H7 (cell line): Measurements from ENCODE around the gene DNAJB9. TPM values are rescaled to one million over a fixed set of nuclear protein-coding genes. Genes with fewer than 3 reads are reported as not detected.
A peak's percentile ranks its signal among the peaks of the same experiment; 100 is the strongest.

ENCODE experiments used
- DNase-seq: peaks from one replicate; pipeline ENCODE4 v3.0.0; 2012
- H3K27me3 ChIP-seq: 2 replicates; pipeline ENCODE4 v1.6.0; 2011; ENCODE audit warnings: mild to moderate bottlenecking, low read length; ENCODE audit not compliant: control insufficient read depth, insufficient read depth
- H3K36me3 ChIP-seq: replicated peaks from 2 replicates; pipeline ENCODE4 v1.5.1; 2011; ENCODE audit warnings: low read length; ENCODE audit not compliant: control insufficient read depth, insufficient read depth
- H3K4me3 ChIP-seq: 2 replicates; pipeline ENCODE4 v1.5.1; 2011; ENCODE audit warnings: low read depth, mild to moderate bottlenecking, control low read depth, low read length, moderate library complexity; ENCODE audit not compliant: insufficient read depth
- total RNA-seq: library from RNA; depleted of rRNA; stranded (reverse); fragments of >200 nt; shearing (Covaris generic); gene quantifications from 2 replicates; pipeline ENCODE4 v1.2.3, GENCODE V29; 2014

DNAJB9 gene
- total RNA-seq, 1 experiment from 2014 or later: 18.5 TPM

- Histone ChIP-seq H3K4me3 (no peak overlapping the region), H3K27me3 (no peaks in the 10 kb centered on the region), H3K36me3 (no peaks in the 10 kb centered on the region)
- DNase-seq: peak; percentile 45
Observed at GRCh38 chr7:108581655-108582491, 12.2 kb downstream of the DNAJB9 start.

GRCh38 chr7:108584211-108584610 lies 14.5 kb downstream of the DNAJB9 start:
- Histone ChIP-seq H3K27me3 (no peaks in the 10 kb centered on the region), H3K36me3 (no peaks in the 10 kb centered on the region), H3K4me3 (no peak overlapping the region)
- DNase-seq: no peak

- no peaks in the 10 kb centered on the region for H3K27me3 ChIP-seq
- H3K4me3 ChIP-seq: no peak overlapping the region
- no peak for DNase-seq
- H3K36me3 ChIP-seq: no peaks in the 10 kb centered on the region
Observed at GRCh38 chr7:108585843-108586242, 16.2 kb downstream of the DNAJB9 start.

GRCh38 chr7:108586274-108586710 lies 16.6 kb downstream of the DNAJB9 start:
- DNase-seq: no peak
- Histone ChIP-seq H3K36me3 (no peaks in the 10 kb centered on the region), H3K4me3 (no peak overlapping the region), H3K27me3 (no peaks in the 10 kb centered on the region)

- H3K4me3 ChIP-seq: no peak overlapping the region
- DNase-seq: no peak
- no peaks in the 10 kb centered on the region for H3K27me3 ChIP-seq
- H3K36me3 ChIP-seq: no peaks in the 10 kb centered on the region
Observed at GRCh38 chr7:108589199-108589598, 19.5 kb downstream of the DNAJB9 start.

DNA sequence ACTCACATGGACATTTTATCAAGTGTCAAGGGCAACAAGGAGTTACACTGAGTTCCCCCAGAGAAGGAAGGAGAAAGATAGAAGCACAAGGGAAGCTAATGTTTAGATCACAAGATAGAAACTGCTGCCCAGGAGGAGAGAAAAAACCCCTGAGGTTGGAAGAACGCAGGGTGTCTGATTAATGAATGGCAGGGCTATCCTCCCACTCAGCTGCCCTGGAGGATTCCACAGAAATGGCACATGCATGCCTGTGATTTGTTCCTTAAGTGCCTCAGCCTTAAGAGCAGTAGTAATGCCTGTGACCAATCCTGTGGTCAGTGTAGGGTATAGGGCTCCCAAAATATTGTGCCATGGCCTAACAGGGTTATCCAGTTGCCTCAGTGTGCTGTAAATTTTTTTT lies 20.2 kb downstream of the DNAJB9 start:
- Histone ChIP-seq H3K4me3 (no peak overlapping the region), H3K36me3 (no peaks in the 10 kb centered on the region), H3K27me3 (no peaks in the 10 kb centered on the region)
- DNase-seq: no peak

- no peaks in the 10 kb centered on the region for H3K27me3 ChIP-seq
- no peak overlapping the region for H3K4me3 ChIP-seq
- H3K36me3 ChIP-seq: no peaks in the 10 kb centered on the region
- no peak for DNase-seq
Observed at GRCh38 chr7:108590606-108591005, 20.9 kb downstream of the DNAJB9 start.

DNA sequence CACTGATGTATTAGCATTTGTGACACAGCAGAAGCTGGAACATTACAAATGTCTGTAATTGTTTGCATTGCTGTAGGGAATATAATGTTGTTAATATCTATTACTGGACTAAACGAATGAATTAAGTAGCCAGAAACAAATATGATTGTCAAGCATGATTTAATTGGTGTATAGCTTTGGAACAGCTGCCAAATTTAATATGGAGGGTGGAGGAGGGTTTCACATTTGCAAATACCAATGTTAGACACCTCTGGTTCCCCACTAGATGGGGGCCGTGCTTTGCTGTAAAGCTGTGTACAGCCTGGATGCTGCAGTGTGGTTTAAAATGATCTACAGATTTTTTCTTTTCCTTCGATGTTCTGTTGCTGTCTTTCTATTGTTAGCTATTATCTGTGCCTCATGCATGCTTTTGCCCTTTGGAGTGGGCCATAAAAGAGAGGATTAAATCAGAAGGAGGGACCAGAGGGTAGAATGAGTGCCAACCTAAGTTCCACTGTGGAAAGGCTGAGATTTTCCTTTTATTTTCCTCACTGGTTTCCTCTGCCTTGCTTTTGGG lies 23.1 kb downstream of the DNAJB9 start:
- H3K4me3 ChIP-seq: no peak overlapping the region
- H3K36me3 ChIP-seq: no peaks in the 10 kb centered on the region
- no peak for DNase-seq
- no peaks in the 10 kb centered on the region for H3K27me3 ChIP-seq

GRCh38 chr7:108596560-108596959 lies 26.9 kb downstream of the DNAJB9 start:
- no peaks in the 10 kb centered on the region for H3K27me3 ChIP-seq
- H3K4me3 ChIP-seq: no peak overlapping the region
- DNase-seq: no peak
- no peaks in the 10 kb centered on the region for H3K36me3 ChIP-seq

DNA sequence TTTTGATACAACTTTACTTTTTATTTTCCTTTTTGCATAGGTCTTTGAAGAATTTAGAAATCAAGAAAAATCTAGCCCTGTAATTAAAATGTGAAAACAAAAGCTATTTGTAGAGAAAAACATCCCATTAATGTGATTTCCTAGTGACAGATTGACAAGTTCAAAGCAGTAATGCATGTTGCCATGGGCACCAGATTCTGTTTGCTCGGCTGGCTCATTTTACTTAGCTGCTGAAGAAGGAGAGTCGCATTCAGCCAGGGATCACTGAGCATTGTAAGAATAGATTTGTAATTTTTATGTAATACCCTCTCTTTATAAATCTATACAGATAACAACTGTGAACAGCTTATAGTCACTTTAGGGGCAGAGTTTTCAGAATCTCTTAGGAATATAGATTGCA lies 28.5 kb downstream of the DNAJB9 start:
- H3K36me3 ChIP-seq: no peaks in the 10 kb centered on the region
- no peak for DNase-seq
- H3K4me3 ChIP-seq: no peak overlapping the region
- H3K27me3 ChIP-seq: no peaks in the 10 kb centered on the region

GRCh38 chr7:108598914-108599580 lies 29.4 kb downstream of the DNAJB9 start:
- H3K27me3 ChIP-seq: no peaks in the 10 kb centered on the region
- H3K36me3 ChIP-seq: no peaks in the 10 kb centered on the region
- no peak for DNase-seq
- H3K4me3 ChIP-seq: no peak overlapping the region

DNA sequence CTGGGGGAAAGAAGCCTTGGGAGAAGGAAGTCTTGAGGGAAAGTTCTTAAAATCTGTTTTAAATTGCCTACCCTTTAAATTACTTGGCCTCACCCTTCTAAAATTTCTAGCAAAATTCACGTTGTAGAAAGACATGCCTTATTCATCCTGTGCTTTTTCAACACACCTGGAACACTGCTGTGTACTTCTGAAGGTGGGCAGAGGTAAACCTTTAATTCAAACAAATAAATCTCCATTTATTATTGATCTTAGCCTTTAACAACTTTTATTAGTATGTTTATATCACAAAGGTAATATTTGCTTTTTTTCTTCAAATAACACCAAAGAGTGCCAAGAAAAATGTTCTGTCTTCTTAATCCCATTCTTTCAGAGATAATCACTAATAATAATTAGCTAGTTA lies 30.7 kb downstream of the DNAJB9 start:
- no peak for DNase-seq
- Histone ChIP-seq H3K4me3 (no peak overlapping the region), H3K27me3 (no peaks in the 10 kb centered on the region), H3K36me3 (no peaks in the 10 kb centered on the region)

GRCh38 chr7:108603656-108604306 lies 34.1 kb downstream of the DNAJB9 start:
- H3K4me3 ChIP-seq: no peak overlapping the region
- DNase-seq: no peak
- H3K36me3 ChIP-seq: no peaks in the 10 kb centered on the region
- no peaks in the 10 kb centered on the region for H3K27me3 ChIP-seq

DNA sequence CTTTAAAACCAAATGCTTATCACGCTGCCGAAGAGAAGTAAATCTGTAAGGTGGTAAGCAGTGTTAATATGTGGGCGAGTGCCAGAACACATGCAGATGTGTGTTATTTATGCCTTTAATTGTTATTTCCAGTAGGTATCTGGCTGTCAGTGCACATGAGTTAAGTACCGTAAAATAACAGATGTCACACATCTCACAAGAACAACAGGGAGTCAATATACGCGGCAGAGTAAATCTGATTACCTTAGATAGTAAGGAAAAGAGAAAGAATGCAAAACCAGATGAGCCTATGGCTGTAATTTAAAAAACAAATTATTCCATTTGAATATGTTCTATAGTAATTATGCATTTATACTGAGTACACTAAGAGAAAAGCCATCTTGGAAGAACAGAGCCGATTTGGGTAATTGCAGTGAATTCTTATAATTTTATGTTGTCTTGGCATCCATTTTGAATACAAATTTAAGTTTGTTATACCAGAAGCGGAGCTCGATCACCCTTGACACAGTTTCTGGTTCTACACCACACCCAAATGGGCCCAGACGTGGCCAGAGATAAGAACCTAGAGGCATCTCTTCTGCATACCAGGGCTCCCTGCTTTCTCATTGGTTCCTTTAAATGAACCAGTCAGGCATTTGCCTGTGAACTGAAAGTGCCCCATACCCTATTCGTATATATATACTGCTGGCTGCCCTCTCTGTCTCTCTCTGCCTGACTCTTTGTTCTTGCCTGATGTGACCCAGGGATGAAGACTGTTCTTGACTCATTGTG lies 34.8 kb downstream of the DNAJB9 start:
- no peak for DNase-seq
- Histone ChIP-seq H3K4me3 (no peak overlapping the region), H3K36me3 (no peaks in the 10 kb centered on the region), H3K27me3 (no peaks in the 10 kb centered on the region)
